K562 (cell line): ENCODE results near the gene ARFGEF2. TPM values are rescaled to one million over a fixed set of nuclear protein-coding genes. Genes with fewer than 3 reads are reported as not detected.

Source experiments
- ATAC-seq: fragments of 200-7000 bp; cut with Tn5 transposase; 3 replicates; pipeline ENCODE4 v1.9.1; 2020; ENCODE audit warnings: moderate library complexity
- BruUV-seq: library from RNA; stranded (reverse); fragments of 400-500 nt; replicated peaks from 2 replicates; lab custom pipeline; 2021; lab: Mats Ljungman, UMichigan
- CTCF ChIA-PET: fragments of 300-600 bp; formaldehyde crosslinking; extraction: SDS; loops from one replicate; lab custom pipeline; 2021; ENCODE audit warnings: low intra/inter-chr PET ratio; lab: Yijun Ruan, JAX
- POLR2A ChIA-PET: fragments of 300-600, 350-650 bp; sonication (Branson Sonifier 250); formaldehyde crosslinking; extraction: SDS; loops from one replicate; lab custom pipeline; 2021; ENCODE audit warnings: antibody characterized with exemption, inconsistent platforms; lab: Yijun Ruan, JAX
- DNase-seq, 4 experiments: peaks; one replicate each; pipeline versions ENCODE4 v3.0.0 to v3.0.0-alpha.2; 2011 to 2018; ENCODE audit warnings: low spot score in 3 of 4, mixed read lengths in 3 of 4; ENCODE audit errors: extremely low read depth in 1 of 4
- FAIRE-seq: peaks from 2 replicates; lab custom pipeline; 2011; peaks lifted over from hg19 to GRCh38; lab: Jason Lieb, UNC
- H2AFZ ChIP-seq: 2 replicates; pipeline ENCODE4 v1.6.0; 2011; ENCODE audit warnings: low read depth, low read length, control low read depth, inconsistent platforms
- H3K27ac ChIP-seq: fragments of 200-600 bp; 3 replicates; pipeline ENCODE4 v1.8.0; 2011; ENCODE audit warnings: low read depth, mild to moderate bottlenecking, control low read depth, inconsistent platforms, low read length, moderate library complexity, mixed read lengths; ENCODE audit errors: extremely low read depth
- H3K27me3 ChIP-seq, 2 experiments: fragments of 300-600 bp in 1 of 2; 2 replicates in 1 of 2; 3 replicates in 1 of 2; pipeline versions ENCODE4 v1.6.0 to v1.8.0; 2011; ENCODE audit warnings: inconsistent platforms in 2 of 2, low read length in 2 of 2, mild to moderate bottlenecking in 1 of 2, mixed read lengths in 1 of 2, moderate library complexity in 1 of 2; ENCODE audit not compliant: control insufficient read depth in 2 of 2, insufficient read depth in 2 of 2
- H3K36me3 ChIP-seq: fragments of 300-600 bp; 3 replicates; pipeline ENCODE4 v1.8.0; 2011; ENCODE audit warnings: mild to moderate bottlenecking, low read length, inconsistent platforms; ENCODE audit not compliant: control insufficient read depth, insufficient read depth
- H3K4me1 ChIP-seq, 2 experiments: fragments of 200-600 bp in 1 of 2; replicated peaks in 1 of 2; 2 replicates in 1 of 2; 3 replicates in 1 of 2; pipeline versions ENCODE4 v1.5.1 to v1.8.0; 2011; ENCODE audit warnings: inconsistent platforms in 2 of 2, low read length in 2 of 2, mild to moderate bottlenecking in 1 of 2, mixed read lengths in 1 of 2, moderate library complexity in 1 of 2; ENCODE audit not compliant: control insufficient read depth in 2 of 2, insufficient read depth in 2 of 2
- H3K4me2 ChIP-seq: 2 replicates; pipeline ENCODE4 v1.6.1; 2011; ENCODE audit warnings: low read length, control low read depth, inconsistent platforms, mixed read lengths; ENCODE audit not compliant: insufficient read depth
- H3K4me3 ChIP-seq: fragments of 200-600 bp; sonication (generic), shearing (Covaris generic); 2 replicates; pipeline ENCODE4 v1.5.1; 2016; ENCODE audit warnings: control low read depth, inconsistent platforms
- H3K79me2 ChIP-seq: fragments of 200-600 bp; 3 replicates; pipeline ENCODE4 v1.8.0; 2011; ENCODE audit warnings: low read length, inconsistent platforms; ENCODE audit not compliant: control insufficient read depth, insufficient read depth
- H3K9ac ChIP-seq, 2 experiments: 2 replicates each; pipeline versions ENCODE4 v1.6.0 to v1.6.1; 2011; ENCODE audit warnings: low read depth in 2 of 2, low read length in 2 of 2, control low read depth in 1 of 2, inconsistent platforms in 1 of 2, mild to moderate bottlenecking in 1 of 2, mixed read lengths in 1 of 2; ENCODE audit not compliant: insufficient read depth in 1 of 2
- H3K9me1 ChIP-seq: one replicate; pipeline ENCODE4 v1.6.0; 2011; ENCODE audit warnings: inconsistent platforms, mild to moderate bottlenecking, low read length, moderate library complexity; ENCODE audit not compliant: control insufficient read depth, insufficient read depth
- H3K9me3 ChIP-seq: replicated peaks from 2 replicates; pipeline ENCODE4 v1.5.1; 2011; ENCODE audit warnings: low read depth, low read length, inconsistent platforms; ENCODE audit not compliant: control insufficient read depth, insufficient read depth
- H4K20me1 ChIP-seq: replicated peaks from 2 replicates; pipeline ENCODE4 v1.6.1; 2011; ENCODE audit warnings: low read length, inconsistent platforms, mixed read lengths; ENCODE audit not compliant: control insufficient read depth, insufficient read depth
- BCOR ChIP-seq: fragments of 450-650 bp; IDR thresholded peaks from 2 replicates; pipeline ENCODE4 v1.6.1; 2016
- CTBP1 ChIP-seq: fragments of 450-650 bp; IDR thresholded peaks from 2 replicates; pipeline ENCODE4 v1.6.1; 2016; ENCODE audit warnings: borderline replicate concordance
- CTCF ChIP-seq, 3 experiments: IDR thresholded peaks in 2 of 3; conservative IDR thresholded peaks in 1 of 3; 2 replicates each; pipeline ENCODE4 v1.5.1; 2011 to 2012; ENCODE audit warnings: low read length in 3 of 3, mild to moderate bottlenecking in 3 of 3, control low read depth in 2 of 3, improper control_type of control experiment in 1 of 3, inconsistent platforms in 1 of 3, low read depth in 1 of 3, mixed read lengths in 1 of 3, moderate library complexity in 1 of 3; ENCODE audit not compliant: insufficient read depth in 2 of 3
- KLF13 ChIP-seq: fragments of 450-650 bp; IDR thresholded peaks from 2 replicates; pipeline ENCODE4 v1.6.1; 2016; ENCODE audit warnings: missing genetic modification characterization, low read depth, mild to moderate bottlenecking, missing compliant biosample characterization, moderate library complexity, borderline replicate concordance
- MEF2D ChIP-seq: conservative IDR thresholded peaks from 2 replicates; pipeline ENCODE4 v1.6.1; 2016; ENCODE audit warnings: low read depth, missing genetic modification characterization, missing compliant biosample characterization
- NEUROD1 ChIP-seq: fragments of 150-350 bp; IDR thresholded peaks from 2 replicates; pipeline ENCODE4 v1.6.1; 2014; ENCODE audit warnings: borderline replicate concordance, low read length, low read depth; ENCODE audit not compliant: partially characterized antibody
- NFRKB ChIP-seq: fragments of 450-650 bp; IDR thresholded peaks from 2 replicates; pipeline ENCODE4 v1.6.1; 2016; ENCODE audit warnings: low read depth
- UBTF ChIP-seq, 2 experiments: IDR thresholded peaks; 2 replicates each; pipeline ENCODE4 v1.6.1; 2012; ENCODE audit warnings: improper control_type of control experiment in 2 of 2, low read depth in 2 of 2, low read length in 2 of 2, borderline replicate concordance in 1 of 2
- ZNF436 ChIP-seq: fragments of 250-450, 450-650 bp; sonication (Bioruptor Pico); formaldehyde crosslinking; IDR thresholded peaks from 2 replicates; pipeline ENCODE4 v1.7.0; 2020; ENCODE audit warnings: mild to moderate bottlenecking
- ZZZ3 ChIP-seq: fragments of 450-650 bp; IDR thresholded peaks from 2 replicates; pipeline ENCODE4 v1.6.1; 2016; ENCODE audit warnings: antibody characterized with exemption, mild to moderate bottlenecking, moderate library complexity
- WGBS: fragments of 100-300 bp; shearing (Covaris generic); methylation state at CpG from one replicate; pipeline ENCODE4 v1.1.6; 2016; ENCODE audit warnings: low coverage, mixed read lengths; ENCODE audit not compliant: insufficient coverage; ENCODE audit errors: missing lambda C conversion rate; 5-methylcytosine and 5-hydroxymethylcytosine counted together
- in situ Hi-C: fragments of 300-500 bp; cut with MboI; formaldehyde crosslinking; loops from 4 replicates; pipeline ENCODE4 v1.15.0; 2018; ENCODE audit warnings: inconsistent platforms, mixed read lengths
- intact Hi-C: fragments of 100-400 bp; cut with micrococcal nuclease; formaldehyde crosslinking; loops from 2 replicates; pipeline ENCODE4 v1.14.2; 2022
- polyA plus RNA-seq, 8 experiments: library from polyadenylated mRNA; depleted of rRNA in 4 of 8; stranded (reverse) in 5 of 8; unstranded in 3 of 8; fragments of >200 nt; fragmentation: Nextera tagmentation in 2 of 8; fragmentation: Illumina TruSeq in 1 of 8; extraction: Ambion mirVana in 2 of 8; extraction: Trizol in 1 of 8; gene quantifications; 2 replicates each; pipeline versions ENCODE4 v1.2.1 to v1.2.3, GENCODE V29; 2011 to 2014; ENCODE audit warnings: inconsistent platforms in 1 of 8, missing spikeins in 1 of 8
- total RNA-seq, 7 experiments: library from RNA; depleted of rRNA in 6 of 7; stranded (reverse); fragments of >200 nt in 6 of 7; fragmentation: Illumina TruSeq in 2 of 7; extraction: Trizol in 2 of 7; gene quantifications; 2 replicates each; pipeline versions ENCODE4 v1.2.1 to v1.2.3, GENCODE V29; 2011 to 2021; ENCODE audit warnings: low replicate concordance in 1 of 7
- TF ChIP-seq, protein P1 (sequence below): fragments of 200-800 bp; sonication (Bioruptor generic); IDR thresholded peaks from 2 replicates; pipeline ENCODE4 v1.6.1; 2017; ENCODE audit warnings: missing genetic modification characterization, missing compliant biosample characterization

The ARFGEF2 gene
- total and polyA plus RNA-seq, 9 of the 15 experiments (the other 6 are each of a cell fraction or from before 2014, with no cell fraction given): 4.2 to 18.8 (median 13.7) TPM

DNA sequence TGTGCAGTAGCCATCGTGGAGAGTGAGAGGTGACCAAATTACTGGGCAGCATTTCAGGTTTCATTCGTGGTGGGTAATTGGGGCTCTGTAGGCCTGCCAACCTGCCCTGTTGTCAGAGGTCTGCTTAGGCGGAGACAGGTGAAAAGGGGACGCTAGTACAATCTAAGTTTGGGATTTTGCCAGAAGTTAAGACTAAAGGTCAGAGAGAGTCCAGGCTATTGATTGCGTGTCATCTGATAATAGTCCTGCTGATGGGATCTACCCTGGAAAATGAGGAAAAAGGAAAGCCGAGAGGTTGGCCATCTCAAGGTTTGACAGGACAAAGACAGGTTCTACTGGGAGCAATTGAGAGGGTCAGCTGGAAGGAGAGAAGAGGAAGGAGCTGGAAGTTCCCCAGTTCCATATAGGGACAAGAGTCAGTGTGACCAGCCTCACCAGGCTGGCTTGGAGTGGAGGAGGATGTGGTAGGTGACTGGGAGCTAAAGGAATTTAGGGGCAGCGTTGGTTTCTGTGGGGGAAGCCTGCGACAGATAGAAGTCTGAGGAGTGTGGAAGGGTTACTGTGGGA is 10.9 kb downstream of the ARFGEF2 start (continued):
- TF ChIP-seq CTBP1 (no peak), KLF13 (no peak)
- TF ChIP-seq, all 486 proteins: peak for 0

GRCh38 chr20:48933017-48933766 is 11.7 kb downstream of the ARFGEF2 start:
- peaks cover 22 to 29% of the 10 kb centered on the region in 2 experiments for H3K4me1 ChIP-seq
- BruUV-seq: no TSS peak
- H3K27ac ChIP-seq: no peak overlapping the region
- intact Hi-C loops (no loop called here), in situ Hi-C loops (no loop called here)
- H4K20me1 ChIP-seq: peaks cover 14% of the 10 kb centered on the region
- H3K9me1 ChIP-seq: no peaks in the 10 kb centered on the region
- CTCF ChIA-PET: no interaction called here
- no peak for DNase-seq
- H3K9me3 ChIP-seq: no peaks in the 10 kb centered on the region
- H3K9ac ChIP-seq: no peak overlapping the region
- no peaks in the 10 kb centered on the region for H3K27me3 ChIP-seq
- no peak overlapping the region for H3K4me3 ChIP-seq
- WGBS: 82% methylated on average over 15 of the region's 15 CpGs
- no peaks in the 10 kb centered on the region; the same call in 2 of the 3 replicates for H3K36me3 ChIP-seq
- H3K4me2 ChIP-seq: no peak overlapping the region
- TF ChIP-seq BCOR: no peak
- no peak for TF ChIP-seq NEUROD1
- no peak for TF ChIP-seq UBTF (IDR thresholded peaks at IDR 0.05; ENCODE audit: borderline replicate concordance in 1 of 2, low read depth in 2 of 2, low read length in 2 of 2)
- TF ChIP-seq ZNF436: no peak
- TF ChIP-seq NFRKB: no peak
- TF ChIP-seq CTCF (IDR thresholded peaks at IDR 0.05 in 2 of 3, conservative IDR thresholded peaks at IDR 0.05 in 1 of 3; ENCODE audit: insufficient read depth in 2 of 3, low read depth in 1 of 3, low read length in 3 of 3): no peak
- no peak for TF ChIP-seq ZZZ3
- TF ChIP-seq MEF2D (tag): no peak
- TF ChIP-seq, protein P1, sequence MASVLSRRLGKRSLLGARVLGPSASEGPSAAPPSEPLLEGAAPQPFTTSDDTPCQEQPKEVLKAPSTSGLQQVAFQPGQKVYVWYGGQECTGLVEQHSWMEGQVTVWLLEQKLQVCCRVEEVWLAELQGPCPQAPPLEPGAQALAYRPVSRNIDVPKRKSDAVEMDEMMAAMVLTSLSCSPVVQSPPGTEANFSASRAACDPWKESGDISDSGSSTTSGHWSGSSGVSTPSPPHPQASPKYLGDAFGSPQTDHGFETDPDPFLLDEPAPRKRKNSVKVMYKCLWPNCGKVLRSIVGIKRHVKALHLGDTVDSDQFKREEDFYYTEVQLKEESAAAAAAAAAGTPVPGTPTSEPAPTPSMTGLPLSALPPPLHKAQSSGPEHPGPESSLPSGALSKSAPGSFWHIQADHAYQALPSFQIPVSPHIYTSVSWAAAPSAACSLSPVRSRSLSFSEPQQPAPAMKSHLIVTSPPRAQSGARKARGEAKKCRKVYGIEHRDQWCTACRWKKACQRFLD (CRISPR knock-in tag): no peak
- TF ChIP-seq, all 486 proteins: peak for 0
- POLR2A ChIA-PET: interaction anchor here (0.6 to 1.8 kb wide), 3 partner anchors 9 to 12 kb away, joined by 3 to 4 read pairs (median 3); no protein-coding TSS in a partner anchor
- no peak for FAIRE-seq
- ATAC-seq: 0 out of 3 replicates have a peak, but pooled peaks have one; percentile 10
- H2AFZ ChIP-seq: no peak overlapping the region
- peaks cover 58% of the 10 kb centered on the region for H3K79me2 ChIP-seq
